ENCODE results near the gene NHLRC3.
"Not testable (repeated sequence)": the region's sequence is repeated elsewhere in the genome, so short reads cannot be mapped to it uniquely, and the experiment has no call there.

The NHLRC3 gene

DNA sequence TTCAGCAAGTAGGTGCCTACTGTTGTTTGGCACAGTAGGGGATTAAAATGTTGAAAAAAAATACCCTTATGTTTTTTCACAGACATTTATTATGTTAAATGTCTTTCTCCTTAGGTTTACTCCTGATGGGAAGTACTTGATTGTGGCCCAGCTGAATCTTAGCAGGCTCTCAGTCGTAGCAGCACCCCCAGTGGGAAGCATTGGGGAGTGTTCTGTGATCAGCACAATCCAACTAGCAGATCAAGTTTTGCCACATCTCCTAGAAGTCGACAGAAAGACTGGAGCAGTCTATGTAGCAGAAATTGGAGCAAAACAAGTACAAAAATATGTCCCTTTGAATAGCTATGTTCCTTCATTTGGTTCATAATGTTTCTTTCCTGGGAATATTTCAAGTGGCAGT is 9.3 kb downstream of the NHLRC3 start:
- no peak for DNase-seq

DNA sequence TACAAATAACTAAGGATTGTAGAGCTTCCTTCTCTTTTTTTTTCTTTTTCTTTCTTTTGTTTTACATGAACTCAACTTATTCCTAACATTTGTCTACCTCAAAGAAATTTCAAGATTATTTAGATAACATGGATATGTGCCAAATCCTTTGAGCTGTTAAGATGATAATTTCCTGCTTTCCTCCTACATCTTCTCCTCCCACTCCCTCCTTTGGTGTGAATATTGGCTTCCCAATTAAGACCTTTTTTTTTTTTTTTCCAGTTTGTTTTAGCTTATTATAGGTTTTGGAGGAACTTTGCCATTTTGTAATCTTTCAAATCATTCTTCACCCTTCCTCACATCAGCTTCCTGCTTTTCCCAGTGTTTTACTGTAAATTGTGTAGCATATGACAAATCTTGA is 10.6 kb downstream of the NHLRC3 start:
- DNase-seq, result no peak

DNA sequence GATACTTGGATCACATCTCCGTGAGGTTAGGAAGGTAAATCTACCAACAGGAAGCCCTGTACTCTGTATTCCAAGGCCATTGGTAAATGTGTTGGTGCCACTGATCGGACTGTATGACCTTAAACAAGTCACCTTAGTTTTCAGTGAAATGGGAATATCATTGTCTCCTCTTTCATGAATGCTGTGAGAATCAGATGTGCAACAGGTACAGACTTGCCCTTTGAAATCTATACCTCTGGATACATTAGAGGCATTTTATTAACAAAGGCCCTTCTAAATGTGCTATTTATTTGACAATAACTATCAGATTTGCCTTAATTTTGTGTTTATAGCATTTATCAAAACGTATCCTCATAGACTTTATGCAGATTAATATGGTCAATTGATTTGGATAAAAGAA is 11.0 kb downstream of the NHLRC3 start:
- DNase-seq, result no peak

DNA sequence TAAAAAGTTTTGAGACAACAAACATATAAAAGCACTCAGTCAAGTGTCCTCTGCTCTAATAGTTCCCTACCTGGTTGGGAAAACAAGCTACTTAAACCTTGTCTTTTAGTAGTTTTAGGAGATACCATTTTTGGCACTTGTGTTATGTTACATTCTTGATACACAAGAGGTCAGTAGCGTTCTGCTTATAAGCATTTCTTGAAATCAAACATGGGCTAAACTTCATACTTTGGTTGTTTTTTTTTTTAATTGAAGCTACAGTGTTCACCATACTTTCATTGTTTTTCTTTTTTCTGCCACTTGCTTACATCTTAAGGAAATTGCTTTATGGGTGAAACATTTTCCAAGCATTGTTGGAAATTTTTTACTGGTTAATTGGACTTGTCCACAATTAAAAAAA is 12.9 kb downstream of the NHLRC3 start:
- peak; percentile 51 for DNase-seq

GRCh38 chr13:39052944-39053343 is 14.7 kb downstream of the NHLRC3 start:
- no peak for DNase-seq

- no peak for DNase-seq
These were observed 15.9 kb downstream of the NHLRC3 start for GRCh38 chr13:39054112-39054511.

- no peak for DNase-seq
These were observed 17.8 kb downstream of the NHLRC3 start for GRCh38 chr13:39056018-39056417.

GRCh38 chr13:39058040-39058439 is 19.8 kb downstream of the NHLRC3 start:
- DNase-seq, result no peak

DNA sequence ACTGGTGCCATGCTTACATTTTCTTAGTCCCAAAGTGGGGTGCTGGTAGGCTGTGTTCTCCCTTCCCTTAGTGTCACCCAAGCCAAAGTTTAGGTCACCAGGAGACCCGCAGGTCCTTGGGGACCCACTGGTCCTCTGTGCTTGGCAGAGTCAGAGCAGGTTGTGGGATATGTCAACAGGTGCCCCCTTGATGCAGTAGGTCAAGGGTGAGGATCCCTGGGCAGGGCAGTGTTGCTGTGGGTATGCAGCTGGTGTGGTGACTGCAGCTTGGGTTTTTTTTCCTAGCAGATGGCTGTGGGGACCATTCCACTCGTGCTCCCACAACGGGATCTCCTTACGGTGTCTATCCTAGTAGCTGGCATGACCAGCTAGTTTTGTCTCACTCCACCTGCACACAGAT is 23.7 kb downstream of the NHLRC3 start:
- no peak for DNase-seq

DNA sequence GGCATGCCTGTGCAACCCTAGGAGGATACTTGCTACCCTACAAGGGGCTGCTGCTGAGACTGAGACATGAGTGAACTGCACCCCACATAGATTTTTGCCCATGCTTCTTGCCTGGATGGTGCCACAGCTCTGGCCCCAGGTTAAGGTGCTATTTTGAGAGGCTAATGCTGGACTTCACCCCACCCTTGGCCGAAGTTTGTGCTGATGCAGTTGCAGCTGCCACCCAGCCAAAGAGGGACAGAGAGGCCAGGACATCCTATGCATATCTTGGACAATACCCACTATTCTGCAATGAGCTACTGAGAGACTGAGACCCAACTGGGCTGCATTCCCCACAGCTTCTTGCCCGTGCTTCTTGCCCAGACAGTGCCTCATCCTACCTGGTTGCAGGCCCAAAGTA is 34.6 kb downstream of the NHLRC3 start:
- DNase-seq, result no peak

- no peak for DNase-seq
These were observed 35.7 kb downstream of the NHLRC3 start for GRCh38 chr13:39073983-39074382.

DNA sequence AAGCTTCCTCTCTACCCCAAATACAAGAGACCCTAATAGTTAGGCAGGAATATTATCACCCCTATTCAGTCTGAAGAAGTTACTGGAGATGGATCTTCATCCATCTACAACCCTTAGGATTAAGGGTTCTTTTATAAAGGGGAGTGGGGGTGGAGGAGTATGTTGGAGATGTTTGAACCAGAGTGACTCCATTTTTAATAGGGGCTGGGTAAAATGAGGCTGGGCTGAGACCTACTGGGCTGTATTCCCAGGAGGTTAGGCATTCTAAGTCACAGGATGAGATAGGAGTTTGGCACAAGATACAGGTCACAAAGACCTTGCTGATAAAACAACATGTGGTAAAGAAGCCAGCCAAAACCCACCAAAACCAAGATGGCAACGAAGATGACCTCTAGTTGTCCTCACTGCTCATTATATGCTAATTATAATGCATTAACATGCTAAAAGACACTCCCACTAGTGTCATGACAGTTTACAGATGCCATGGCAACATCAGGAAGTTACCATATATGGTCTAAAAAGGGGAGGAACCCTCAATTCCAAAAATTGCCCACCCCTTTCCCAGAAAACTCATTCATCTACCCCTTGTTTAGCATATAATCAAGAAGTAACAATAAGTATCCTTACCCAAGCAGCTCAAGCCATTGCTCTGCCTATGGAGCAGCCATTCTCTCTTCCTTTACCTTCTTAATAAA is 48.1 kb downstream of the NHLRC3 start:
- DNase-seq, result not testable (repeated sequence)

DNA sequence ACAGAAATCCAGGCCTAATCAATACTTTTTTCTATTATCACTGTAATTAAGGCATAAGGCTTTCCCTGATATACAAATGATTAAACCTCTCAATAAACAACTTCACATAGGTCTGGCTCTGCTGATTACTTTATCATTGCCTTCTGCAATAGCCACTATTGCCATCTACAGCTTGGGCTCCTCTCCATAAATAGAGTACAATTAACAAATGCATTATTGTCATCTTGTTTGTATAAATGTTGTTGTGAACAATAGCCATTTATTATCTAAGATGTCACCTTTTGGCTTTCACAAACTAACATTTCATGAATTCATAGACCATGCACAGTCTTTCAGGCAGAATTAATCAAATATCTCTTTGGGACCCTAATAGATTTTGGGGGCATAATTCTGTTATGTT is 53.3 kb downstream of the NHLRC3 start:
- DNase-seq, result no peak

DNA sequence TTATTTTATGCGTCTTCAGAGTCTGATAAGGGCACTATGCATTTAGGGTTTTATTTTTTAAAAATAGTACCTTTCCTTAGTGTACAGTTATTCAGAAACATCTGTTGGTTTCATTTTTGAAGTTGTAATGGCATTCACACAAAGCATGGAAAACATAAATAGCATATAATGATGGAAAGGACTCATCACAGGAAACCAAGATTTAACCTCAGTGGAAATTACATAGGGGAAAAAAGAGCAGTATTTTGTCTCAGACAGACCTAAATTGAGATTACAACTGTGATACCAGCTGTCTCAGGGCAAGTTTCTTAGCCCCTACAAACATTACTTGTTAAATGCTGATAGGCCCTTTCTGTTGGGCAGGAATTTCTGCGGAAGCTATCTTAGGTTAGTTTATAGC is 57.2 kb downstream of the NHLRC3 start:
- DNase-seq, result no peak

DNA sequence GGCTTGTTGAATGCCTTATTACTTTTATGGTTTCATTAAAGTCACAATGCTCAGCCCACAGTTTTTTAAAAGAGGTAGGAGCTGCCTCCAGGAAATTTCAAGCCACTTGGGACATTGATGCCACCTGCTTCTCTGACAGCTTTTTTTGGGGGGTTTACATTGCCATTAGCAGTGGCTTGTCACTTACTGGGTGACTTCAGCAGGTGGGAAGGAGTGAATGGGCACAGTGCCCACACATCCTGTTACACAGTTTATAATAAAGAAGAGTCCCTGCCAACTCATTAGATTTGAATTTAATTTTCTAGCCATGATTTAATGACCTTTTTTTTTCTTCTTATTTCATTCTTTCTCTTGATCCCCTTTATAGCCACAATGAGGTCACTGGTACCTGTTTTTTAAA is 61.0 kb downstream of the NHLRC3 start:
- DNase-seq, result no peak
